Peyer's patch (tissue), 4 donors: ENCODE measurements around the gene FASTK.

Experiments used
- CTCF ChIP-seq, 6 experiments: fragments of 450-650 bp in 4 of 6; fragments of 200-600 bp in 2 of 6; sonication (generic) in 1 of 6; IDR thresholded peaks; one replicate each; pipeline ENCODE4 v1.5.1; 2017 to 2019; ENCODE audit warnings: antibody characterized with exemption in 6 of 6, mild to moderate bottlenecking in 3 of 6, moderate library complexity in 1 of 6
- POLR2A ChIP-seq, 2 donors: fragments of 450-650 bp; IDR thresholded peaks; one replicate each; pipeline ENCODE4 v1.5.1; 2017; ENCODE audit warnings: antibody characterized with exemption in 2 of 2, mild to moderate bottlenecking in 2 of 2, moderate library complexity in 2 of 2

- TF ChIP-seq POLR2A (IDR thresholded peaks at IDR 0.05) (no peak), CTCF (IDR thresholded peaks at IDR 0.05) (no peak)
Observed at GRCh38 chr7:151091003-151091402, 10.4 kb upstream of the FASTK start.
